PFSK-1 (cell line): ENCODE measurements around the gene OR6Y1.

Experiments
- FOXP2 ChIP-seq: optimal IDR thresholded peaks from 2 replicates; pipeline ENCODE3; 2011; ENCODE audit warnings: borderline replicate concordance, control low read depth, inconsistent platforms; ENCODE audit not compliant: insufficient read depth; ENCODE audit errors: extremely low read length, extremely low read depth
- POLR2AphosphoS5 ChIP-seq: IDR thresholded peaks from 2 replicates; pipeline ENCODE4 v1.6.1; 2012; ENCODE audit warnings: low read depth, mild to moderate bottlenecking, control low read depth, low read length, moderate library complexity
- REST ChIP-seq, 2 experiments: IDR thresholded peaks; 2 replicates each; pipeline versions ENCODE4 v1.6.1 to v1.8.0; 2011 to 2012; ENCODE audit warnings: low read depth in 2 of 2, low read length in 2 of 2, control low read depth in 1 of 2, inconsistent platforms in 1 of 2, mild to moderate bottlenecking in 1 of 2, moderate library complexity in 1 of 2; ENCODE audit not compliant: insufficient read depth in 1 of 2
- SIN3A ChIP-seq: IDR thresholded peaks from 2 replicates; pipeline ENCODE4 v1.6.1; 2012; ENCODE audit warnings: mild to moderate bottlenecking, low read length, moderate library complexity, borderline replicate concordance; ENCODE audit not compliant: insufficient read depth
- TAF1 ChIP-seq: IDR thresholded peaks from 2 replicates; pipeline ENCODE4 v1.6.1; 2012; ENCODE audit warnings: low read length, control low read depth, borderline replicate concordance; ENCODE audit not compliant: insufficient read depth

The OR6Y1 gene

GRCh38 chr1:158516966-158517365 is 37.2 kb downstream of the OR6Y1 start:
- TF ChIP-seq SIN3A: no peak
- no peak for TF ChIP-seq REST (IDR thresholded peaks at IDR 0.05; ENCODE audit: insufficient read depth in 1 of 2, low read depth in 2 of 2, low read length in 2 of 2)
- TF ChIP-seq POLR2AphosphoS5: no peak
- TF ChIP-seq FOXP2: no peak
- no peak for TF ChIP-seq TAF1

GRCh38 chr1:158509471-158510156 is 44.6 kb downstream of the OR6Y1 start:
- TF ChIP-seq FOXP2 (no peak), POLR2AphosphoS5 (no peak), TAF1 (no peak), REST (IDR thresholded peaks at IDR 0.05; ENCODE audit: insufficient read depth in 1 of 2, low read depth in 2 of 2, low read length in 2 of 2) (no peak), SIN3A (no peak)

GRCh38 chr1:158507511-158507910 is 46.7 kb downstream of the OR6Y1 start:
- TF ChIP-seq REST (IDR thresholded peaks at IDR 0.05; ENCODE audit: insufficient read depth in 1 of 2, low read depth in 2 of 2, low read length in 2 of 2): no peak
- TF ChIP-seq POLR2AphosphoS5: no peak
- TF ChIP-seq FOXP2: no peak
- no peak for TF ChIP-seq SIN3A
- TF ChIP-seq TAF1: no peak

- TF ChIP-seq SIN3A: no peak
- no peak for TF ChIP-seq FOXP2
- no peak for TF ChIP-seq POLR2AphosphoS5
- no peak for TF ChIP-seq REST (IDR thresholded peaks at IDR 0.05; ENCODE audit: insufficient read depth in 1 of 2, low read depth in 2 of 2, low read length in 2 of 2)
- TF ChIP-seq TAF1: no peak
Observed at GRCh38 chr1:158506369-158506987, 47.7 kb downstream of the OR6Y1 start.

- TF ChIP-seq SIN3A: no peak
- no peak for TF ChIP-seq FOXP2
- TF ChIP-seq POLR2AphosphoS5: no peak
- TF ChIP-seq REST (IDR thresholded peaks at IDR 0.05; ENCODE audit: insufficient read depth in 1 of 2, low read depth in 2 of 2, low read length in 2 of 2): no peak
- TF ChIP-seq TAF1: no peak
Observed at GRCh38 chr1:158496374-158496773, 57.8 kb downstream of the OR6Y1 start.
